ENCODE data around the gene OPTC.

DNA sequence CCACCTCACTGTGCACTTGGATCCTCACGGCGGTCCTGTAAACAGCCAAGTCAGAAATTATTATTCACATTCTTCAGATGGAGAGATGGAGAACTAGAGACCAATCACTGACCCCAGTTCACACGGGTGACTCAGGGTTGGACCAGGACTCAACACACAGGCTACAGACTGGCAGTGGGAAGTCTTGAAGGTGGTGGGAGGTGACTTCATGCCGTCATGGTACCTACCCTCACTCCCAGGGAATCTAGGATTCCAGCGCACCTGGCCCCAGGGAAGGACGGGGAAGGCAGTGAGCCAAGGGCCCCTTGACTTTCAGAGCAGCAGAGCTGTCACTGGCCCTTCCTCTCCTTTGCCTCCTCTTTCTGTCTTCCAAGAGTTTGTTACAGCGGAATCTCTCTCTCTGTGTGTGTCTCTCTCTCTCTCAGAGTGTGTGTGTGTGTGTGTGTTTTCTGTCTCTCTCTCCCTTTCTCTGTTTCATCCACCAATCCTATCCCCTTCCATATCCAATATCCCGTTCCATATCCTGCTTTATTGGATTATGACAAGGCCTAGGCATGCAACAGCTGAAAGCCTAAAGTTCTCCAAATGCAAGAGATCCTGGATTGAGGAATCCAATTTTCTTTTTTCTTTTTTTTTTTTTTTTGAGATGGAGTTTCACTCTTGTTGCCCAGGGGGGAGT is 11.7 kb downstream of the OPTC start:
- TF ChIP-seq ARID2 (CRISPR knock-in tag; IDR thresholded peaks at IDR 0.05; ENCODE audit: borderline replicate concordance) (no peak), ZNF629 (CRISPR knock-in tag; conservative IDR thresholded peaks at IDR 0.05) (no peak), ELF4 (CRISPR knock-in tag; IDR thresholded peaks at IDR 0.05; ENCODE audit: borderline replicate concordance) (no peak), CCAR2 (optimal IDR thresholded peaks at IDR 0.05; ENCODE audit: low read depth, low read length) (no peak)
- TF ChIP-seq, protein P1, sequence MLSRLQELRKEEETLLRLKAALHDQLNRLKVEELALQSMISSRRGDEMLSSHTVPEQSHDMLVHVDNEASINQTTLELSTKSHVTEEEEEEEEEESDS (CRISPR knock-in tag; IDR thresholded peaks at IDR 0.05; ENCODE audit: borderline replicate concordance) = no peak

Measured in HepG2 (cell line).